Activated CD8-positive, alpha-beta memory T cell treated with anti-CD3 and anti-CD28 coated beads, Interleukin-2, amount 50 U/mL, for 1 hour (primary cell): ENCODE results near the gene LIN9.
"Not testable (repeated sequence)": the region's sequence is repeated elsewhere in the genome, so short reads cannot be mapped to it uniquely, and the experiment has no call there.

Experiments used
- DNase-seq: peaks from one replicate; pipeline ENCODE4 v3.0.0-alpha.2; 2020; ENCODE audit errors: extremely low read depth

The LIN9 gene

DNA sequence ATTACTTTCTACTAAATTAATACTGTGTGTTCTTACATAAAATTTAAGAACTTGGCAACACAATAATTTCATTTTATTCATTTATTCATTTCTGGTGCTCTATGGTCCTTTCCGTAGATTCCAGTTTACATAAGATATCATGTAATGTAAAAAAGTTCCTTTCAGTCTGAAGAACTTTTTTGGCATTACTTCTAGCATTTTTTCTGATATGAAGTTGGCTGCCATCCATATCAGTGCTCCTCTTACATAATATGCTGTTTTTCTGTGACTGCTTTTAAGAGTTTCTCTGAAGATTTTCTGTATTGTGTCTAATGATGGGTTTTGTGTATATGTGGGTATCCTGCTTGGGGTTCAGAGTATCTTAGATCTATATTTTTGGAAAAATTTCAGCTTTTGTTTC is 34.8 kb downstream of the LIN9 start:
- DNase-seq: no peak

DNA sequence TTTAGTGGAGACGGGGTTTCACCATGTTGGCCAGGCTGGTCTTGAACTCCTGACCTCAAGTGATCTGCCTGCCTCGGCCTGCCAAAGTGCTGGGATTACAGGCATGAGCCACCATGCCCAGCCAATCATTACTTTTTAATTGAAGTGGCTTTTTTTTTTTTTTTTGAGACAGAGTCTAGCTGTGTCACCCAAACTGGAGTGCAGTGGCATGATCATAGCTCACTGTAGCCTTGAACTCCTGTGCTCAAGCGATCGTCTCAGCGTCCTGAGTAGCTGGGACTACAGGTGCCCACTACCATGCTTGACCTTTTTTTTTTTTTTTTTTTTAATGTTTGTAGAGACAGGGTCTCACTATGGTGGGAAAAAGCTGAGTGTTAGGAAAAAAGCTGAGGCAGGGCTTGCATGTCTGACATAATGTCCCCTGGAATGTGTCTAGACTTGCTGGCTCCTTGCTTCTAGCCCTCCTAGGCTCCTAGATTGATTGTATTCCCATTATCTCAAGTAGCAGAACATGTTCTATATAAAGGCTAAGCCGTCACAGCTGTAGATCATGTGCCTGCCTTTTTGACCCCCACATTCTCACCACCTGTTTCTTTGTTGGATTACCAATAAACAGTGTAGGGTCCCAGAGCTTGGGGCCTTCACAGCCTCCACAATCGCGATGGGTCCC is 36.6 kb downstream of the LIN9 start:
- not testable (repeated sequence) for DNase-seq

DNA sequence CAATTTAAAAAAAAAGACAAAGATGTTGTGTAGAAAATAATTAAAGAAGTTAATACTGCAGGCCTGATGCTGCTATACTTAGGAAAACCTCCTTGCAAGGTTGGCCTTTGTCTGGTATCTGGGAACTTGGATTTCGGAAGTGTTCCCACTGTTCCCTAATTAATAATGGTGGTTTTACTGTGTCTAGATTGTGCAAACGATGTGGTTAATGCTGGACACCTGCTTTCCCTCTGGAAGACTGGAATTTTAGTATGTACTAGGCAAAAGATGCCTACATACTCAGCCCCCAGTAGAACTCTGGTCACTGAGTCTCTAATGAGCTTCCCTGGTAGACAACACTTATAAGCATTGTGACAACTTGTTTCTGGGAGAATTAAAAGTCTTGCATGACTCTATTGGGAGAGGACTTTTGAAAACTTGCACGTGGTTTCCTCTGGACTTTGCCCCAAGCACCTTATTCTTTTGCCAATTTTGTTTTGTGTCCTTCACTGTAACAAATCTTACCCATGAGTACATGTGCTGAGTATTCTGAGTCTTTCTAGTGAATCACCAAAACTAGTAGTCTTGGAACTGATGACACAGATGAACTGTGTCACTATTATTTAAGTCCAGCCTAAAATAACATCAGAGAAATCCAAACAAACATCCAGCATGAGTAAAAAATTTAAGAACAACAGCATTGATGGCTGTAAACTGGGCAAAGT is 40.4 kb downstream of the LIN9 start:
- DNase-seq: no peak

DNA sequence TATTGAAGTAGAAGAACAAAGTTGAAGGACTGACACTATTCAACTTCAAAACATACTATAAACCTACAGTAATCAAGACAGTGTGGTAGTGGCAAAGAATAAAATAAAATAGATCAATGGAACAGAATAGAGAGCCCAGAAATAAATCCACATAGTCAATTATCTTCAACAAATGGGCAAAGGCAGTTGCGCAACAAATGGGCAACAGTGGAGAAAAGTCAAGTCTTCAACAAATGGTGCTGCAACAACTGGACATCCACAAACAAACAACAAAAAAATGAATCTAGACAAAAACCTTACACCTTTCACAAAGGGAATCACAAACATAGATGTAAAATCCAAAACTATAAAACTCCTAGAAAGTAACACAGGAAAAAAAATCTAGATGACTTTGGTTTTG is 47.1 kb downstream of the LIN9 start:
- no peak for DNase-seq

DNA sequence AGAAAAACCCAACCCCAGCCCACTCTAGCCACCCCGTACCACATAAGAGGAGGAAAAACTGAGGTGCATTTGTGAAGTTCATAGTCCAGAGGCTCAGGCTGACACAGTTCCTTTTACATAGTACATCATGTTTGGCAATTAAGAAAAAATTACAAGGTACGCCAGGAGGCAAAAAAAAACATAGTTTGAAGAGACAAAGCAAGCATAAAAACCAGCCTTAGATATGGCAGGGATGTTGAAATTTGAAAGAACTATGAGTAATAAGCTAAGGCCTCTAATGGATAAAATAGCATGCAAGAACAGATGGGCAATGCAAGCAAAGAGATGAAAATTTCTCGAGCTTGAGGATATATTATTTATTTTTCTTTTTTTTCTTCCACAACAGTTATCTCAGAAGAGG is 53.6 kb downstream of the LIN9 start:
- DNase-seq: no peak

DNA sequence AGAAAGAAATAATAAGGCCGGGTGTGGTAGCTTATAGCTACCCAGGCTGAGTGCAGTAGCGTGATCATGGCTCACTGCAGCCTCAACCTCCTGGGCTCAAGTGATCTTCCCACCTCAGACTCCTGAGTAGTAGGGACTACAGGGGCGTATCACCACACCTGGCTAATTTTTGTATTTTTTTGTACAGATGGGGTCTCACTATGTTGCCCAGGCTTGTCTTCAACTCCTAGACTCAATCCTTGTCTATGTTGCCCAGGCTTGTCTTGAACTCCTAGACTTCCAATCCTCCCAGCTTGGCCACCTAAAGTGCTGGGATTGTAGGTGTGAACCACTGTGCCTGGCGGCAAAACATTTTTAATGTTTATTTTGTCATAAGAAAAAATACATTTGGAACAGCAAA is 55.0 kb downstream of the LIN9 start:
- DNase-seq: no peak

DNA sequence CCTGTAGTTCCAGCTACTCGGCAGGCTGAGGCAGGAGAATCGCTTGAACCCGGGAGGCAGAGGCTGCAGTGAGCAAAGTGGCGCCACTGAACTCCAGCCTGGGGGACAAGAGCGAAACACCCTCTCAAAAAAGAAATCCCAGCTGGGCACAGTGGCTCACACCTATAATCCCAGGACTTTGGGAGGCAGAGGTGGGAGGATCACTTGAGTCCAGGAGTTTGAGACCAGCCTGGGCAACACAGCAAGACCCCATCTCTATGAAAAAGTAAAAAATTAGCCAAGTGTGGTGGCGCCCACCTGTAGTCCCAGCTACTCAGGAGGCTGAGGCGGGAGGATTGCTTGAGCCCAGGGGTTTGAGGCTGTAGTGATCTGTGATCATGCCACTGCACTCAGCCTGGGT is 56.1 kb downstream of the LIN9 start:
- not testable (repeated sequence) for DNase-seq

DNA sequence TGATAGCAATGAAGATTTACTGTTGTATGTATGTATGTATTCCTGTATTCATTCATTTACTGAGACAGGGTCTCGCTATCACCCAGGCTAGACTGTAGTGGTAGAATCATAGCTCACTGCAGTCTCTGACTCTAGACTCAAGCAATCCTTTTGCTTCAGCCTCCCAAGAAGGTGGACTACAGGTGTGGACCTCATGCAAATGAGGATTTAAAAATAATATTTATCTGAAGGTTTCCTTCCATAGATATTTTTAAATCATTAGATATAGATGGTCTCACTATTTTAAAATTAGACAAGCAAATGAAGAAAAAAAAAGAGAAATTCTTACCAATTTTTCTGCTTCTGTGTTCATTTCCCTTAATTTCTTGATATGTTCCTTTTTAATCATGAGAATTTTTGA is 58.5 kb downstream of the LIN9 start:
- no peak for DNase-seq

DNA sequence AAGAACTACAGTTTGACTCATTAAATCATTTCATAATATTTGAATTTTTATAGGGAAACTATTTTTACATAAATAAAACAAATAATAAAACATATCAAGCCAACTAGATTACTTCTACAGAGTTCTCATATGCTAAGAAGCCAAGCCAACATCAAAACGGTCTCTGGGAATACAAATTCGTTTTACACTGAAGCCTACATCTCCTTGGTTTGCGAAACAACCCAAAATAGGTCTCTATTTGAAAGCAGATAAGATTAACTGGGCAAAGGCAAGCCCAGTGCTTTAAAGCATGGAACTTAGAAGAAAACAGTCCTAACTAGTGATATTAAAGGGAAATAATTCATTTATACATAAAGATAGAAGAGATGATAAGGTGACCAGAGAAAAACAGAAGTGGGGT is 60.2 kb downstream of the LIN9 start:
- DNase-seq: no peak

DNA sequence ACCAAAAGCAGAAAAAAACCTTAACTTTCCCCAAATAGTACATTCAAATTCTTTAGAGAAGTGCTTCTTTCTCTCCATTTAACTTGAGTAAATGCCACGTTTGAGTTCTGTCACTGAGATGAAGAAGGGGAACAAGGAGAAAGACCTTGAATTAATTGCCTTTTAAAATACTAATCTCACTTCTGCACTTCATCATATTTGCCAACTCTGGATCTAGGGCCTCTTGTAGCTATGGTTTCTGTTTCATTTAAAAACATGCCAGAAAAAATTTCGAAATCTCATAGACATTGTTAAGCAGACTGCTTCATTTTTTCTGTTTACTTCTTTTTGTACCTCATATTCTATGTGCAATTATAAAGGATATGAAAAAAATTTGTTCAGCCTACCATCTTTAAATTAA is 60.9 kb downstream of the LIN9 start:
- no peak for DNase-seq

DNA sequence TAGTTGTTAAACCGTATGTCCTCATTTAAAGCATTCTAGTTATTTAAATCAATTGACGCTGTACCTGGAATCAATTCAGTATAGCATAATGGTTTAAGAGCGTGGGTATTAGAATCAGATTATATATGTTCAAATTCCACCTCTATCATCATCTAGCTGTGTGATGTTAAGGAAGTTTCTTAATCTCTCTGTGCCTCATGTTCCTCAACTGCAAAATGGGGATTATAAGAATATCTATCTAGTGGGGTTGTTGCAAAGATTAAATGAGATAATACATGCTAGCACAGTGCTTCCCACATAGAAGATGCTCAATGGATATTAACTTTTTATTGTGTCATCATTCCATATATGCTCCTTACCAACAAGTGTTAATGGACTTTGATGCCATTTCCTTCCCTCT is 69.5 kb downstream of the LIN9 start:
- DNase-seq: no peak

DNA sequence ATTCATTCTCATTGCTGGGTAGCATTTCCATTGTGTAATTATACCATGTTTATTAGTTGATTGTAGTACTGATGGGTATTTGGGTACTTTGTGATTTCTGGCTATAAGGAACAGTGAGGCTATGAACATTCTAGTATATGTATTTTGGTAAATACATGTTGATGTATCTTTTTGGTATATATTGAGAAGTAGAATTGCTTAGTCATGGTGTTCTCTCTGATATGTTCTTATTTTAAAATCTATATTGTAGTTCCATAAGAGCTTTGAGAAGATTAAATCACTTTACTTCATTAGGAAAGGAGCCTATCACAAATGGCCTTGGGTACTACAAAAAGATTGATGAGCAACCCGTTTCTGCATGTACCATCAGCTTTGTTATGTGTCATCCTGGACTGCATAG is 72.1 kb downstream of the LIN9 start:
- DNase-seq: no peak

DNA sequence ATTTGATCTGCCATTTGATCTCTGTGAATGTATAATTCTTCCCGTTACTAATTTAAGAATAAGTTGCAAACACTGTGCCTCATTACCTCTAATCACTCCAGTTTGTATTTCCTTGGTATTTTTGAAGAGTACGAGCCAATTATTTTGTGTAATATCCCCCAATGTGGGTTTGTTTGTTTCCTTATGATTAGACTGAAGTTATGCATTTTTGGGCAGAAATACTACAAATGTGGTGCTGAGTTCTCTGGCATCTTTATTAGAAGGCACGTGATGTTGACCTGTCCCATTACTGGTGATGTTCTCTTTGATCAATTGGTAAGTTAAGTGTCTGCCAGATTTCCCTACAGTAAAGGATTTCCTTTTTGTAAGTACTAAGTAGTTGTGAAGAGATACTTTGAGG is 75.2 kb downstream of the LIN9 start:
- no peak for DNase-seq

DNA sequence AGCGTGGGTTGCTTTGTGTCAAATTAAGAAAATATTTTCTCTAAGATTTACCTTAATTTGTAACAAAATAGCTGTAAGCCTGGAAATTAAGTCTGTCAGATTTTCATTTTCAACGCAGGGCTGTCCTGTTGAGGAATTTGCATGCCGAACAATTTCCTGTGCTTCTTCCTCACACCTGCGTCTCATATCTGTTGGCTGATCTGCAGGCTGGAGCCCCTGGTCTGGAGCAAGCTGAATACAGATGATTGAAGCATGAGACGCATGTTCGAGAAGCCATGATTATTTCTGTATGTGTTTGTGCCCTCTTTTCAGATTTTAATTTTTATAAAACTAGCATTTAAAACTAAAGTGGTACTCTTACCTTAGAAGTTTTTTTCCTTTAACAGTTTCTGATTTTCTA is 75.7 kb downstream of the LIN9 start:
- no peak for DNase-seq

DNA sequence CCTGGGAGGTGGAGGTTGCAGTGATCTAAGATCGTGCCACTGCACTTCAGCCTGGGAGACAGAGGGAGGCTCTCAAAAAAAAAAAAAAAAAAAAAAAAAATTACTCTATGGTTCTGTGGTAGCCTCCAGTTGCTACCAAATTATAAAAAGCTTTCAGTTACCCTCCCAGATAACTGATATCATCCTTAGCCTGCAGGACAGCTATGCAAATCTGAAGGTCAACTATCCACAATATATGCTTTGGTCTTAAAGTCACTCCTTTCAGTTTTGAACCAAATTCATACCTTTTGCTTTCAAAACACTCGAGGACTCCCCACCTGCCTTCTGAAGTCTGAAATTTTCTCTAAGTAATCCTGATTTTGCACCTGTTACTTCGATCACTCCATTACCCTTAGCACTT is 82.4 kb downstream of the LIN9 start:
- DNase-seq: no peak

DNA sequence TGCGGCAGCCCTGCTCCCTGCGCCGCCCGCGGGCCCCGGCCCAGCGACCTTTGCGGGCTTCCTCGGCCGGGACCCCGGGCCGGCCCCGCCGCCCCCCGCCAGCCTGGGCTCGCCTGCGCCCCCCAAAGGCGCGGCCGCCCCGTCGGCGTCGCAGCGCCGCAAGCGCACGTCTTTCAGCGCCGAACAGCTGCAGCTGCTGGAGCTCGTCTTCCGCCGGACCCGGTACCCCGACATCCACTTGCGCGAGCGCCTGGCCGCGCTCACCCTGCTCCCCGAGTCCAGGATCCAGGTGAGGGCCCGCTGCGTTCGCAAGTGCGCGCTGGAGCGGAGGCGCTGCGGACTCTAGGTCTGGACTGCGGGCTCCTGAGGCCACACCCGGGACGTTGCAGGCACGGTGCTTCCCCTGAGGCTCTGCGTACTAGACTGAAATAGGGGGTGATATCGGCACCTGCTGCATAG is 85.1 kb downstream of the LIN9 start:
- DNase-seq: no peak

DNA sequence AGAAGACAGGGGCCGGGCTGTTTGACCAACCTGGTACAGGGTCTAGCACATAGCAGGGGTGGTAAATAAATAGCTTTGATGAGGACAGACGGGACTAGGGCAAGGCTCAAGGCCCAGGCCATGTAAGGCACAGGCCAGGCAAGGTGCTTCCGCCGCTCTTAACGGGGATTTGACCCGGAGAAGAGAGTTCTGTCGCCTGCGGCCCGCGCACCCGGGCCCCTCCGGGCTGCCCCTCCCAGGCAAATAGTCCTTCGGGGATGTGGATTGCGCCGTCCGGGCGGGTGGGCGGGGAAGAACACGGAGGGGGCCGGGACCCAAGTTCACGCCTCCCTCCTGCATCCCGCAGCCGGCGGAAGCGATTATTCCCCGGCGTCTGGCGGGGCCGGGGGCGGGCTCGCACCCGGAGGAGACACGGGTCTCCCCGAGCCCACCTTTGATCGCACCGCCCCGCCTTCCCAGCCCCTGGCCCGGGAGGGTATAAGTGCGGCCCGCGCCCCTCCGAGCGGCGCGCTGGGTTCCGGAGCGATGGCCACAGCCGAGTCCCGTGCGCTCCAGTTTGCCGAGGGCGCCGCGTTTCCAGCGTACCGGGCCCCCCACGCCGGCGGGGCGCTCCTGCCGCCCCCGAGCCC is 85.7 kb downstream of the LIN9 start, which contains the start of gene MIXL1:
Gene MIXL1 (plus strand): TSS at position 508 of the 629 bp plus-strand sequence. CDS start 18 bp downstream, at position 526.
- DNase-seq: no peak

DNA sequence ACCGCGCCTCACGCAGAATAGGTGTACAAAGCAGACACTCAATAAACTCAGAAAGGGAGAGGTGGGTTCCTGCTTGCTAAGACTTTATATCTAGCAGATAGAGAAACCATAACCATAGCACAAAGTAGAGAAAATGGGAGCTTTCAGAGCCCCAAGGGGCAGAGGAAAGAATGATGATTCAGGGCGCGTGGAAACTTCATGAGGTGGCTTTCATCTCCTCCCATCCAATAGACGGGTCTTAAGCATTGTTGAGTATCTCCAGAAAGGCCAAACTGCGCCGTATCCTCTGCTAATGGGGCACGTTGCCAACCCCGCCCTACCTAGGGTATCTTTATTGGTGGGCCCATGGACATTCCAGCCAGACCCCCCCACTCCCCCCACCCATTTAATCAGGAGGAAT is 86.3 kb downstream of the LIN9 start:
- no peak for DNase-seq

DNA sequence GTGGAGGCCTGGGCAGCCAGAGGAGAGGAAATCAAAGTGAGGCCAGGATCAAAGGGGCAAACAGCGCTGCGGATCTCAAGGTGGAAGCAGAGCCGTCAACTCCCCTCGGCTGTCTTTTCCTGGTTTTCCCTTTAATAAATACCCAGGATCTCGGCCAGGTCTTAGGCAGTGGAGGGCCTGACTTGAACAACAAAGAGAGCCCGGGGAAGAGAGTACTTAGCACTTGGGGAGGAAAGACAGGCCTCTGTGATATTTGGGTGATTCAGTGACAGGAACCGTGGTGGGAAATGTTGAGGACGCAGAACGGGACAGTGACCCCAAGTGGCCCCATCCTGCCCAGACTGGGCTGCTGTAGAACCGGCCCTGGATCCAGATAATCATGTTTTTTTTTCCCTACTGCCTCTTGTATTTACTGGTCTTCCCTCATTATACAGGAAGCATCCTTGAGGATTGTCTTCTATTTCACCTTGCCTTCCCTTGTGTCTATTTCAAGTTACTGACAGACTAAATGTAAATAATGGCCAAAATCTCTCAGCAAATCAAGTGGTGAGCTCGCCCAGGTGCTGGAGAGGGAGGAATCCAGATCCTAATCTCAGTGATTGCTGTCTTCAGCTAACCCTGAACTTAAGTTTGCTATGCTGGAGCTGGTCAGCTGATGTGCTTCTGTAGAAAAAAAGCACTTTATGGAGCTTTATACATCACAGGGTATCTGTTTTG is 88.3 kb downstream of the LIN9 start:
- no peak for DNase-seq

DNA sequence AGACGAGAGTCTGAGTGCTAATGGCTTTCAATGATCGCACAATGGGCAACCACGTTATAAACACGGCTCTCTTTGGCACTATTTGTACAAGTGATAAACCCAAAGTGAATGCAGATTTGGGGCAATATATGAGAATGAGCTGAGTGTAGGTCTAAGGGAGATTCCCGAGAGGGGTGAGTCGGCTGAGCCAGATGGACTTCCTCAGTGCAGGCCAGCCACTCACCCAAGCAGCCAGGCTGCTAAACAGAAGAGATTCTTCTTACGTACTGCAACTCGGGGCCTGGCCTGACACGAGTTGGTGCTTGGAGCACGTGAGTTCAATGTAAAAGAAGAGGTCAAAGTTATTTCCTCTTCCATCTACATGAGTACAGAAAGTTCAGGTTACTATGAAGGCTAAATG is 91.7 kb downstream of the LIN9 start:
- DNase-seq: no peak

DNA sequence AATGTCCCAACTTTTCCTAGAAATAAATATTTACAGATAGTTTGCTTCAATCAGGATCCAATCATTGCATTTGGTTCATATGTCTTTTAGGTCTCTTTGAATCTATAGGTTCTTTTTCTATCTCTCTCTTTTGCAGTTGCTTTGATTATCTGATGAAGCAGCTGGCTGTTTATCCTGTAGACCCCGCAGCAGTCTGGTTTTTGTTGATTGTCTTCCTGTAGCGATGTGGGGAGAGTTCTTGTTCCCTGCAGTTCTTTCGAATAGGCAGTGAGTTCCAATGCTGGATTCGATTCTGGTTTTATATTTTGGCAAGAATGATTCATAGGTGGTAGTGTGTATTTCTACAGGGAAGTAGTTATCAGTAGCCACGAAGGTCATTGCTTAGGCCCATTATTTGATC is 92.9 kb downstream of the LIN9 start:
- no peak for DNase-seq

DNA sequence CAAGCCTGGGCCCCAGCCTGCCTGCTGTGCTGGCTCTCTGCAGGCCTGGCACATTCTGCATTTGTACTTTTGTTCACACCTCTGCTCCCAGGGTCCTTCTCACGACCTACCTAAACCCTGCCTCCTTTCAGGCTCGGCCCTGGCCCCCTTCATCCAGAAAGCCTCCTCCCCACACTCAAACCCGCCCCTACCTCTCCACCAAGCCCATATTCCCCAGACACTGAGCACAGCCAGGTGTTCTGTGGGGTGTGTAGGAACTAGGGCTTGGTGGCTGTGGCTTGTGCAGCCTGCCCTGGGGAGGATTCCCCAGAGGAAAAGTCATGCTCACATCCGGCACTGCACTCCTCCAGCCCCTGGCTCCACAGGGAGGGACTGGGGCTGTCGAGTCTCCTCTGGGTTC is 93.7 kb downstream of the LIN9 start:
- no peak for DNase-seq

DNA sequence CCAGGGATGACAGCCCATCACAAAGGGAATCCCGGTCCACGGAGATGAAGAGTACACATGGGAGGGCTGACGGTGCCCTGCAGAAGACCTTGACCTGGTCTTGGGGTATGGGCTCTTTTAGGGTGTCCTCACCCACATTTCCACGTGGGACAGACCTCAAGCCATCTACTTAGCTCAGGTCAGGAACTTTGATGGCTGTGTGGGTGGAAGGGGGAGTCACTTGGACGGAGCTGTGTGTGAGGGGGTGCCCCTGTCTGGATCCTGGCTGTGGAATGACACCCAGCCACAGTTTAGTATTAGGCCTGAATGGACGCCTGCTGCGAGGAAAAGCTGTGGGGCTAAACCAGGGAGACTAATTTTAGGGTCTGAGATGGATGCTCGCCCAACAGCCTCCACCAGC is 96.4 kb downstream of the LIN9 start:
- no peak for DNase-seq
